OCI-LY1 (cell line): ENCODE measurements around the gene KIF16B.

ENCODE experiments used
- EZH2 ChIP-seq: fragments of 200-600 bp; sonication (generic), shearing (Covaris generic); IDR thresholded peaks from 2 replicates; pipeline ENCODE4 v1.8.0; 2017; ENCODE audit warnings: borderline replicate concordance, mixed run types, mild to moderate bottlenecking, antibody characterized with exemption, low read length, moderate library complexity, mixed read lengths
- TF ChIP-seq, protein P1 (sequence below): fragments of 200-600 bp; sonication (generic), shearing (Covaris generic); IDR thresholded peaks from 2 replicates; pipeline ENCODE4 v1.5.1; 2017; ENCODE audit warnings: mild to moderate bottlenecking, antibody characterized with exemption, low read length, moderate library complexity, mixed read lengths

GRCh38 chr20:16551607-16552006 lies 21.6 kb downstream of the KIF16B start:
- TF ChIP-seq, protein P1, sequence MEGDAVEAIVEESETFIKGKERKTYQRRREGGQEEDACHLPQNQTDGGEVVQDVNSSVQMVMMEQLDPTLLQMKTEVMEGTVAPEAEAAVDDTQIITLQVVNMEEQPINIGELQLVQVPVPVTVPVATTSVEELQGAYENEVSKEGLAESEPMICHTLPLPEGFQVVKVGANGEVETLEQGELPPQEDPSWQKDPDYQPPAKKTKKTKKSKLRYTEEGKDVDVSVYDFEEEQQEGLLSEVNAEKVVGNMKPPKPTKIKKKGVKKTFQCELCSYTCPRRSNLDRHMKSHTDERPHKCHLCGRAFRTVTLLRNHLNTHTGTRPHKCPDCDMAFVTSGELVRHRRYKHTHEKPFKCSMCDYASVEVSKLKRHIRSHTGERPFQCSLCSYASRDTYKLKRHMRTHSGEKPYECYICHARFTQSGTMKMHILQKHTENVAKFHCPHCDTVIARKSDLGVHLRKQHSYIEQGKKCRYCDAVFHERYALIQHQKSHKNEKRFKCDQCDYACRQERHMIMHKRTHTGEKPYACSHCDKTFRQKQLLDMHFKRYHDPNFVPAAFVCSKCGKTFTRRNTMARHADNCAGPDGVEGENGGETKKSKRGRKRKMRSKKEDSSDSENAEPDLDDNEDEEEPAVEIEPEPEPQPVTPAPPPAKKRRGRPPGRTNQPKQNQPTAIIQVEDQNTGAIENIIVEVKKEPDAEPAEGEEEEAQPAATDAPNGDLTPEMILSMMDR, result no peak
- no peak for TF ChIP-seq EZH2
